G401 (cell line): ENCODE data around the gene ZNF524. TPM values are rescaled to one million over a fixed set of nuclear protein-coding genes. Genes with fewer than 3 reads are reported as not detected.
"Not testable (repeated sequence)": the region's sequence is repeated elsewhere in the genome, so short reads cannot be mapped to it uniquely, and the experiment has no call there.

Experiments
- DNase-seq: peaks from one replicate; pipeline ENCODE4 v3.0.0-alpha.2; 2015; ENCODE audit warnings: low spot score
- in situ Hi-C: cut with HindIII; loops from 2 replicates; pipeline ENCODE4 v1.10.0; 2016; ENCODE audit warnings: low sequenced_read_pairs, mixed read lengths
- total RNA-seq: library from RNA; depleted of rRNA; stranded (reverse); fragments of >200 nt; shearing (Covaris generic); gene quantifications from 2 replicates; pipeline ENCODE4 v1.2.3, GENCODE V29; 2014; rRNA removed

ZNF524 gene
- total RNA-seq = 8.4 and 19.8 TPM in 2 replicates

GRCh38 chr19:55599842-55600661 is at the start of gene ZNF524:
Gene ZNF524, plus strand, starts transcription at chr19:55600288. Its CDS starts 1,825 bp downstream, at chr19:55602113.
- in situ Hi-C loops = no loop called here
- DNase-seq = peak; percentile 95

GRCh38 chr19:55550321-55550650 is 49.8 kb upstream of the ZNF524 start:
- in situ Hi-C loops = no loop called here
- DNase-seq = no peak

- DNase-seq = no peak
- in situ Hi-C loops = no loop called here
Observed at GRCh38 chr19:55552206-55552605, 47.9 kb upstream of the ZNF524 start.

GRCh38 chr19:55552620-55553019 is 47.5 kb upstream of the ZNF524 start:
- DNase-seq = no peak
- in situ Hi-C loops = no loop called here

GRCh38 chr19:55553217-55554182 is 46.6 kb upstream of the ZNF524 start:
- in situ Hi-C loops = no loop called here

GRCh38 chr19:55554302-55554701 is 45.8 kb upstream of the ZNF524 start:
- in situ Hi-C loops = no loop called here
- peak; percentile 55 for DNase-seq

More at GRCh38 chr19:55553217-55554182, 46.6 kb upstream of the ZNF524 start:
- no peak for DNase-seq

GRCh38 chr19:55554741-55555152 is 45.3 kb upstream of the ZNF524 start:
- in situ Hi-C loops = no loop called here
- DNase-seq = peak; percentile 56

GRCh38 chr19:55559684-55560083 is 40.4 kb upstream of the ZNF524 start:
- peak; percentile 69 for DNase-seq
- in situ Hi-C loops = no loop called here

- peak; percentile 97 for DNase-seq
- in situ Hi-C loops = no loop called here
Observed at GRCh38 chr19:55563261-55563690, 36.8 kb upstream of the ZNF524 start.

GRCh38 chr19:55566823-55567222 is 33.3 kb upstream of the ZNF524 start:
- in situ Hi-C loops = no loop called here
- DNase-seq = no peak

GRCh38 chr19:55567708-55568328 is 32.3 kb upstream of the ZNF524 start:
- in situ Hi-C loops = no loop called here
- DNase-seq = no peak

GRCh38 chr19:55569477-55569876 is 30.6 kb upstream of the ZNF524 start:
- in situ Hi-C loops, DNase-seq: not testable (repeated sequence)

GRCh38 chr19:55573929-55574328 is 26.2 kb upstream of the ZNF524 start:
- in situ Hi-C loops, DNase-seq: not testable (repeated sequence)

- no peak for DNase-seq
- in situ Hi-C loops = no loop called here
Observed at GRCh38 chr19:55576746-55577145, 23.3 kb upstream of the ZNF524 start.

GRCh38 chr19:55578031-55578760 is 21.9 kb upstream of the ZNF524 start:
- in situ Hi-C loops = no loop called here
- no peak for DNase-seq

GRCh38 chr19:55578761-55579747 is 21.0 kb upstream of the ZNF524 start:
- DNase-seq = no peak
- in situ Hi-C loops = no loop called here

- in situ Hi-C loops = no loop called here
- DNase-seq = peak; percentile 40
Observed at GRCh38 chr19:55579766-55580621, 20.1 kb upstream of the ZNF524 start.
